Hematopoietic multipotent progenitor cell (in vitro differentiated cells): Measurements from ENCODE around the gene SLC25A42. TPM values are rescaled to one million over a fixed set of nuclear protein-coding genes. Genes with fewer than 3 reads are reported as not detected.
"Not testable (repeated sequence)": the region's sequence is repeated elsewhere in the genome, so short reads cannot be mapped to it uniquely, and the experiment has no call there.

Source experiments
- DNase-seq, 3 donors: peaks; one replicate each; pipeline ENCODE4 v3.0.0-alpha.2; 2011 to 2015; ENCODE audit warnings: low read depth in 2 of 3, low spot score in 2 of 3
- total RNA-seq: library from RNA; depleted of rRNA; stranded (reverse); fragments of >200 nt; gene quantifications from one replicate; pipeline ENCODE4 v1.2.3, GENCODE V29; 2012

Gene SLC25A42, protein sequence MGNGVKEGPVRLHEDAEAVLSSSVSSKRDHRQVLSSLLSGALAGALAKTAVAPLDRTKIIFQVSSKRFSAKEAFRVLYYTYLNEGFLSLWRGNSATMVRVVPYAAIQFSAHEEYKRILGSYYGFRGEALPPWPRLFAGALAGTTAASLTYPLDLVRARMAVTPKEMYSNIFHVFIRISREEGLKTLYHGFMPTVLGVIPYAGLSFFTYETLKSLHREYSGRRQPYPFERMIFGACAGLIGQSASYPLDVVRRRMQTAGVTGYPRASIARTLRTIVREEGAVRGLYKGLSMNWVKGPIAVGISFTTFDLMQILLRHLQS
- 11.6 TPM for total RNA-seq

DNA sequence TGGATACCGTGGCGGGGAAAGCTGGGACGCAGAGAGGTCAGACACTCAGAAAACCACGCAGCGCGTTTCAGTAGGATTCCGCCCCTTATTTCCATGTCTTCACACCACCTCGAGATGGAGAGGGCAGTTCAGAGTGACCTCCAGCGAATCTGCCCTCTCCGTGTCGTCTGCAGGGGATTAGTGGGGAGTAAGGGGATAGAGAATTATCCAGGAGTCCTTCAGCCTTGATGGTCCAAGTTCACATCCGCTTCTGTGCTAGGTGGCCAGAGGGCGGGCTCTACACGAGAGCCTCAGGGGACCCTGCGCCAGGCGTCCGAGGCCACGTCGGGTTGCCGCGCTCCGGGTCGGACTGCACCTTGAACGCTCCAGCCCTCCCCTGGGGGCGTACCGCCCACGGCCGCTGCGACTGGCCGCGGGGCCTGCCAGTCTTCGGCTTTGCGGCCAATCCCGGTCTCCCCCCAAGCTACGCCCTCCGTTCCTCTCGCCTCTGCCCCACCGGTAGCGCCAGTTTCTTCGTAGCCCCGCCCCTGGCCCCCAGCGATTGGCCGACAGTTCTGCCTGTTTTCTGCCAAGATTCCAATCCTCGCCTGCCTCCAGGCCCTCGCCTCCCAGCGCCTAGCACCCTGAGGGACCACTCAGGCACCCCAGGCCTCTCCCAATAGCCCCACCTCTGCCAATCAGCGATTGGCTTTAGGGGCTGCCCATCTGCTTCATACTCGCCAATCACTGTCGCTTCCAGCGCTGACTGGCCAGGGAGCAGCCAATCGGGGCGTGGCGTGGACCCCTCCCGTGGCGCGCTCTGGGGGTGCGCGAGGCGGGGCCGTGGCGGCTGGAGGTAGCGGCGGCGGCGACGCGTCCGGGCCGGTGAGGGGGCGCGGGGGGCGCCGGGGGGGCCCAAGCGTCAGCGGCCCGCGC lies at the start of gene SLC25A42:
SLC25A42 (plus strand) TSS at position 812 of the 915 bp plus-strand sequence. CDS start 32,131 bp downstream, outside the sequence.
- peak; percentile 95 to 100 (median 100) for DNase-seq

DNA sequence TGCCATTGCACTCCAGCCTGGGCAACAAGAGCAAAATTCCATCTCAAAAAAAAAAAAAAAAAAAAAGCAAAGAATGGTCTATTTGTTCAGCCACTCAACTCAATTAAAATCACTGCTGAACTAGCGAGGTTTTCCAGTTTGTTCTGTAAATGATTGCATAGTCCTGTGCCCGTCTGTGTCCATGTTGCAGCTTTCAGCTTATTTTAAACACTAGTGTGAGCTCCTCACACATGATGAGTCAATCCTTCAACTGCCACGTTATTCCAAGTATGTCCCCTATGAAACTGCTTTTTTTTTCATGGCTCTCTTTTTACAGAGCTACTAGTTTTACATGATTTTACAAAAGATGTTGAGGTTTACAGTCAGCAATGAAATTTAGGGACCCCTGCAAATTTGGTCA lies 42.7 kb upstream of the SLC25A42 start:
- no peak for DNase-seq

DNA sequence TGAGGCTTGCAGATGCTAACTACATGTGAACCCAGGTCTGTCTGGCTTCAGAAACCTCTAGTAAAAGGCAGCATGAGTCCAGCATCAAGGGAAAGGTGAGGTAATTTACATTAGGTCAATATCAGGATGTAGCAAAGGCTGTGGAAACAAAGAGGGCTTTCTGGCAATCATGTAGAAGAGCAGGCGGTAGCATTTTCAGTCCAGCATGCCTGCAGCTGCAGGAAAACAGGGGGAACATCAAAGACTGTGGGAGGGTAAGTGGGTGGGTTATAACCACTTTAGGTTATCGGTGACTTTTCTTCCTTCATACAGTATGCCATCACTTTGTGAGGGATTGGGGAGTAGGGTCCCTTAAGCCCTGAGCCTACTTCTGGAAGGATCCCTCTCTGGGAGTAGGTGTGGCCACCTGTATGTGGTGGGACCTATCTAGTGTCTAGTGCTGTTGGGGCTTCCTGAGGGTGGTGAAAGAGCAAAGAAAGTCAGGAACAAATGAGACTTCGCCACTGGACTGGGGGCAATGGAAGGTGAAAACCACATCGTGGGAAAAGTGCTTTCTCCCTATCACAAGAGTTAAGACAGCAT lies 41.3 kb upstream of the SLC25A42 start:
- no peak for DNase-seq

DNA sequence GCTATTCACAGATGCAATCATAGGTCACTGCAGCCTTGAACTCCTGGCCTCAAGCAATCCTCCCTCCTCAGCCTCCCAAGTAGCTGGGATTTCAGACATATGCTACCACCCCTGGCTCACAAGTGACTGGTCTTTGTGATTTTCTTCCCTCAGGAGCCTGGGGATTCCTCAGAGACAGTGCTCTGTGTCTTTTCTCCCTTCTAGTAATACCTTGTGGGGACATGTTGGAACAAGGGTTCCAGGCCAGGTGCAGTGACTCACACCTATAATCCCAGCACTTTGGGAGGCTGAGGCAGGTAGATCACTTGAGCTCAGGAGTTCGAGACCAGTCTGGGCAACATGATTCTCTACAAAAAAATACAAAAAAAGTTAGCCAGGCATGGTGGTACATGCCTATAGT lies 40.4 kb upstream of the SLC25A42 start:
- DNase-seq = not testable (repeated sequence)

DNA sequence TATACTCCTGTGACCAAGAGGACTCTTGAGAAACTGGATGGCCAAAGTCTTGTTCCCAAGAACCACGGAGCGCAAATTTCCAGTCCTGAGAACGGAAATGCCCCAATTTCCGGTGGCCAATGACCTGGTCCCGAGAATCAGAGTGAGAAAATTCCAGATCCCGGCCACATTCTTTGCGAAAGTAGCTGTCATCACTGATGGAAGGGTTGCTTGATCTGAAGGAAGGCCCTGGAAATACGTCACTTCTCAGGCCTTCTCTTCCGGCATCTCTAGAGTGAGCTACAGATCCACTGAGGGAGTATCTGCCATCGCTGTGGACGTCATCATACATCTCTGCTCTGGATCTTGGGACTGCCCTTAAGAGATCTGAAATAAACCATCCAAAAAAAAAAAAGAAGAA lies 37.9 kb upstream of the SLC25A42 start:
- DNase-seq = no peak

DNA sequence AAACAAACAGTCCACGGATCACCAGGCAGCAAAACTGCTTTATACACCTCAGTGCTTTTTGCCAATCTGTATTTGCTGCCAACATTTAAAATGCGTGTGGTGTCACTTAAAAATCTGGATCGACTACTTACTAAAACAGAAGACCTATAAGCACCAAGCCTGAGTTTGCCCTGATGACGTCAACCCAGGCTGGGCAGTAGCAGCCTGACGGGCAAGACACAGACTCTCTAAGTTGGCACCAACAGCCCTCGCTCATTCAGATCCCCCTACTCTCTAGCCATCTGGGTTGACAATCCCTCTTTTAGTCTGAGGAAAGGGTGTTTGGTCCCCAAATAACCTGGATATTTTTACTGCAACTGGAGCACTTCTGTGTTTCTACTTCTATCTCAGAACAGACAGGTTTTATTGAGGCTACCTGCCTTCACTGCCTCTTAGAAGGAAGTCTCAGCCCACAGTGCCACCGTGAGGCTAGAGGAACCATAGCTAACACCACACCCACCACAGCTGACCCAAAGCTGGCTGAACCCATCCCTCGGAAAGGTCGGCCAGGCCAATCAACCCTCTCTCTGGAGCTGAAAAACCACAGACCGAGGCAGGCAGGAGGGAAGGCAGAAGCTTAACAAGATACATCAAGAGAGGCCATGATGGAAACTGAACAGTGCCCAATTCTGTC lies 37.4 kb upstream of the SLC25A42 start:
- peak in 2 of 3 donors; percentile 9 to 36 for DNase-seq

DNA sequence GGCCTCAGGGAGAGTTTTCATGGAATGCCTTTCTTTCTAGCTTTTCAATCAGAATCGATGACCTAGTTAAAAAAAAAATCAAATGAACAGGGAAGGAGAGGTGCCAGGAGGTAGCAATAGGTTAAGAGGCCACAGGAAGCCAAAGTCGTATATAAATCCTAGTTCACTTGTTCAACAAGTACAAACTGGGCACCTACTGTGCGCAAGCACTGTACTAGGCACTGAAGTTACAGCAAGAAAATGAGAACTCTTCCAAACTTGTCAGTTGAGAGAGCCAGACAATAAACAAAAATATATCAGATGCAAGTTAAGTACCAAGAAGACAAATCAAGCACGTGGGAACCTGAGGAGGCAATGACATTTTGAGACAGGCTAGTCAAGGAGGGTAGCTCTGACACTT lies 36.6 kb upstream of the SLC25A42 start:
- no peak for DNase-seq

DNA sequence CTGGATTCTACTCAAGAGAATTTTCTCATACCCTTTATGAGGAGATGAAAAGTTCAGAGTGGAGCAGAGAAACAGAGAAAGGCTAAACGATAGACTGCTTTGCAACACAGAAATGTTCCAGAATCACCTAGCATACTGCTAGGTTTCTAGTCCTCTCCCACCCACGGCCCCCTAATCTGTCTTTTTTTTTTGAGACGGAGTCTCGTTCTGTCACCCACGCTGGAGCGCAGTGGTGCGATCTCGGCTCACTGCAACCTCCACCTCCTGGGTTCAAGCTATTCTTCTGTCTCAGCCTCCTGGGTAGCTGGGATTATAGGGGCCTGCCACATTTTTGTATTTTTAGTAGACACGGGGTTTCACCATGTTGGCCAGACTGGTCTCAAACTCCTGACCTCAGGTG lies 35.3 kb upstream of the SLC25A42 start:
- no peak for DNase-seq

DNA sequence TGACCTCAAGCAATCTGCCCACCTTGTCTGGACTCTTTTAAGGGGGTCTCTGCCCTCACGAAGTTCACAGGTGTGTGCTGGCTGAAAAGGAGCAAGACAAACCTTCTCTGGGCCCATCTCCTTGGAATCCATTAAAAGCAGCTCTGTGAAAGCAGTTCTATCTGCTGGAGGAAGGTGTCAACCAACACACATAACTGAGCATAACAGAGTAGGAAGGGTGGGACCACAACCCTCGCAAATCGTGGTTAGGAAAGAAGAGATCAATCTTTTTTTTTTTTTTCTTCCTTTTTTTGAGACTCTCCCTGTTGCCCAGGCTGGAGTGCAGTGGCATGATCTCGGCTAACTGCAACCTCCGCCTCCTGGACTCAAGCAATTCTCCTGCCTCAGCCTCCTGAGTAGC lies 31.9 kb upstream of the SLC25A42 start:
- DNase-seq = peak in 2 of 3 donors; percentile 7 to 18

DNA sequence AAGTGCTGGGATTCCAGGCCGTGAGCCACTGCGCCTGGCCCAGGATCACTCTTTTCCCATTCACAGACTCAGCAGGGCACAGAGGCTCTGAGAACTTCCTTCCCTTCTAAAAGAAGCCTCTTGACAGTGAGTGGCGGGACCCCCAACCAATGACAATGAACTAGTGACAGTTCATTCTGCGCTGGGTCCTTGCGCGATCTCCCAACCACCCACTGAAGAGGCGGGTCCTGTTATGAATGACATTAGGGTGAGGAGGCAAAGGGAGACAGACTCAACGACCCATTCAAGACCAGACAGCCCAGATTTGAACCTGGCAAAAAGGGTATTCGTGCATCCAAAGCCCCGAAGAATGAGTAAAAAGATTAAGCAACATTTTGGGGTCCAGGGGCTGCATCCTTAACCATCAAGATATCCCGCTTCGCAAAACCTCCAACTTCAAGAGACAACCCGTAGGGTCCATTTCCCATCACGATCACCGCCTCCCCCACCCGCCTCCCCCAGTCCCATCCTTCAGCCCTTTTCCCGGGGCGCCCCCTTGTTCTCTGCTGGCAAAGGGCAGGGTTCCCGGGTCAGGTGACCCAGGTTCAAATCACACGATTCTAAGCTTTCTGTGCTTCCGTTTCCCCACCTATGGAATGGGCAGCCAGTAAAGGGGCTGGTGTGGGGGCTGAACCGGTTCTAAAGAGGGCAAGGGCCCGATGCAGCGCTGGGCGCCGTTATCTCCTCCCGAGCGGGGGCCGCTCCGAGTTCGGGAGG lies 31.2 kb upstream of the SLC25A42 start:
- peak in 2 of 3 donors; percentile 88 to 97 for DNase-seq

DNA sequence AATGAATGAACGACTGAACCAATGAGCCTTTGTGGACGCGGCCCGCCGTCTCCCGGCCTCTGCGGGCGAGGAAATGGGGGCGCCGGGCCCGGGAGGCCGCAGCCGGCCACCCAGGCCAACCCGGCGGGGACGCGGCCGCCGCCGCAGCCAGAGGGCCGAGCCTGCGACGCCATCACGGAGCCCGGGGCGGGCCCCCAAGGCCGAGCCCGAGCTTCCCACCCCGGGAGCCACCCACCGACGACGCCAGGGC lies 30.7 kb upstream of the SLC25A42 start:
- DNase-seq = no peak

DNA sequence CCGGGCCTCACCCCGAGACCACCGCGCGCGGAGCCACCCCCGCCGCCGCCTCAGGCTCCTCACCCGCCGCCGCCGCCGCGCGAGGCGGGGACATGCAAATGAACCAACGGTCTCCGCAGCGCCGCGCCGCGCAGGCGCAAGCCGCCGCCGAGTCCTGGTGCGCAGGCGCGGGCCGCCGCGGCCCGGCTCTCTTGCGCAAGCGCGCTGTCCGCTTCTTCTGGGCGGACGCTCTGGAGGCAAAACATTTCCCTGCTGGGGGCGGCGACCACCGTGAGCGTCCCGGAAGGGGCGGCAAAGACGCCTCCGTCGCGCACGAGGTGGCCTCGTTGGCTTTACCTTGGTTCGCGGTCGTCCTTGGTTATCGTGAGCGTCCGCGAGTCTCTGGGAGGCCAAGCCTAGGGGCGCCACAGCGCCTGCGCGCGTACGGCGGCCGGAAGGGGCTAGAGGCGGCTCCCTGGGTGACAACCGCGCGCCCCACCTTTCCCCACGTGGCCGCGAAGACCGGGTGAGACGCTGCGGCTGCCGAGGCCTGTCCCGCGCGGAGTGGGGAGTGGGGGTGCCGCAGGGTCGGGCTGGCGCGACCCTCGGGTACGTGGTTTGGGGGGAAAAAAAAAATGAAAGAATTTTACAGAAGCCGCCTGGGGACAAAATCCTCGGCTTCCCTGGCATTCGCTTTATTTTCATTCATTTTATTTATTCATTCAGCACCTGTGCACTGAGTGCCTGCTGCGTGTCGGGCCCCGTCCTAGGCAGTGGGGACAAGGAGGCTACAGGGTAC lies 30.2 kb upstream of the SLC25A42 start, which contains the start of the genes ARMC6 and SUGP2:
ARMC6 (plus strand) TSS at position 178 of the 778 bp plus-strand sequence. CDS start 607 bp downstream, outside the sequence.
SUGP2 (minus strand) TSS at position 92 of the 778 bp plus-strand sequence. CDS start 2,446 bp downstream, outside the sequence.
- peak; percentile 92 to 96 (median 93) for DNase-seq

DNA sequence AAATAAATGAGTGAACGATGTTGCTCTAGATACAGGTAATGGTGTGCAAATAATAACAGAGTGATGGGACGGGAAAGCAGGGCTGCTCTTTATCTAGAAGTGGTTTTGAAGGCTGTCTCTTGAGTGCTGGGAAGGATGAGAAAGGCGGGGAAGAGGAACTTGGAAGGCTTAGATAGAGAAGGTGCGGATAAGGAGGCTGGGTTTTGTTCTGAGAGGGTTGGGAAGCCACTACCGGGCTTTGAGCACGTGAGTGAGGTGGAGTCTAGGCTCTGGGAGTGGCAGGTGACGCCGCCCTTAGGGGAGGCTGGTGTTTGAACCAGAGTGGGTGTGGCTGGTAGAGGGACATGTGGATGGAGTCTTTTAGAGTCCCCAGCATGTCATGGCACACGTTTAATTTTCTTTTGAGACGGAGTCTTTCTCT lies 29.6 kb upstream of the SLC25A42 start:
- DNase-seq = peak in 2 of 3 donors; percentile 78 to 84

DNA sequence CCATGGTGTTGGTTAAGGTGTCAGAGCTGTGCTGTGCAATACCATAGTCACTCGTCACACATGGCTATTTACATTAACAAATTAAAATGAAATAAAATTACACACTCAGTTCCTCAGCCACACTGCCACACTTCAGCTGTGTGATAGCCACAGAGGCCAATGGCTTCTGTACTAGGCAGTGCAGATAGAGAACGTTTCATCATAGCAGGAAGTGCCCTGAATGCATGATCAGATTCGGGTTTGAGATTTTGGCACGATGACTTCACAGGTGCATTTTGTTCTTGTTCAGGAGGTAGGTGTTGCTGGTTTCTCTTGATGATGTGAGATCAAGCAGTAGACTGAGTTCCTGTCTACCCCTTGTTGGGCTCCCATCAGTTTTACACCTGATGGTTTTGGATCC lies 23.9 kb upstream of the SLC25A42 start:
- DNase-seq = no peak

DNA sequence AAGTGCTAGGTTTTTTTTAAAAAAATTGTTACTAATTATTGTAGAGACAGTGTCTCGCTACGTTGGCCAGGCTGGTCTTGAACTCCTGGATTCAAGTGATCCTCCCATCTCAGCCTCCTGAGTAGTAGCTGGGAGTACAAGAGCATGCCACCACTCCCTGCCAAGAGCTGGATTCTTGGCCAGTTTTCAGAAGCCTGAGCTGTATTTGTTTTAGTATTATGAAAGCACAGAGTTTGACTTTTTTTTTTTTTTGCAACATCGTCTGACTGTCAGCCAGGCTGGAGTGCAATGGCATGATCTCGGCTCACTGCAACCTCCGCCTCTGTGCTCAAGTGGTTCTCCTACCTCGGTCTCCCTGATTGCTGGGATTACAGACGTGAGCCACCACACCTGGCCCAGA lies 23.4 kb upstream of the SLC25A42 start:
- no peak for DNase-seq

DNA sequence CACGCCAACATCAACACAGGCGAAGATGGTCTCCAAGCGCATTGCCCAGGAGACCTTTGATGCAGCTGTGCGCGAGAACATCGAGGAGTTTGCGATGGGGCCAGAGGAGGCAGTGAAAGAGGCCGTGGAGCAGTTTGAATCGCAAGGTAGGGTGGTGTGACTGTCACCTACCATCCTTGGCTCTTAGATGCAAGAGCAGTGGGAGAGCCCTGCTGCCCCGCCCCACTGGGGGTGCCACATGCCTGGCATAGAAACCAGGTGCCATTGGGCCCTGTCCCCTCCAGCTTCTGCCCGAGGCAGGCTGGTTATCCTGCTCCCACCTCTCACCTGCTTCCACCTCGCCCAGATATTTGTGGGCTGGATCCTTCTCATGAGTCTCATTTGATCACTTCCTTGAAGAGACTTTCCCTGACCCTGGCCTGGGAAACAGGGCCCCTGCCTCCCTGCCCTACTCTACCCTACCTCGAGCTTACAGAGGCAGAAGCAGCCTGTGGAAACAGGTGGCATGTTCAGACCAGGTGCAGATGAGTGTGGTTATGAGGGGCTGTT lies 21.0 kb upstream of the SLC25A42 start:
- no peak for DNase-seq

DNA sequence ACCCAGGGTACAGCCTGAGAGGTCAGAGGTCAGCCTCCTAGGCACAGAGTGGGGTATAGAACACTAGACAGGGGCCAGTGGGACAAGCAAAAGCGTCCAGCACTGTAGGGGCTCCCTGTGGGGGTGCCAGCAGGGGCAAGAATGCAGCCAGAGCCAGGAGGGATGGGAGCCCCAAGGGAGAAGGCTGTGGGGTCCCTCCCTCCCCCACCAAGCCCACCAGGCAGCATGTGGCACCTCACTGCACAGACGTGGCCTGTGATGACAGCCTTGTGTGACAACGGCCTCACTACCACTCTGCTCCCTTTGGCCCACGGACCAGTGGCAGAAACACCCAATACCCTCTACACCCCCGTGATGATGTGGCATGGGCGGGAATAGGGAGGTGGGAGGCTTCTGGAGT lies 20.3 kb upstream of the SLC25A42 start:
- no peak for DNase-seq

DNA sequence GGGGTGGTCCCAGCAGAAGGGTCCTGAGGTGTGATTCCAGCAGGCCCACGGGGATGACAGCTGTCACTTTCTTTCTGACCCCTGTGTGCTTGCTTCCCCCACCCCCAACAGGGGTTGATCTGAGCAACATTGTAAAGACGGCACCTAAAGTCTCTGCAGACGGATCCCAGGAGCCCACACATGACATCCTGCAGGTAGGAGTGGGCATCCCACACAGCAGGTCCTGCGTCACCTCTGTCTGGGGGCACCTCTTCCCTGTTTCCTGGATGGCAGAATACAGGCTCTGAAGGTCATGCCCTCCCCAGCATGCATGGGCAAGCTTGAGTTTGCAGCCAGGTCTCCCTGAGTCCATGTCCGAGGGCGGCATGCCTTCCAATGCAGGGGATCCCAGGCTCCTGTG lies 19.9 kb upstream of the SLC25A42 start:
- DNase-seq = no peak

DNA sequence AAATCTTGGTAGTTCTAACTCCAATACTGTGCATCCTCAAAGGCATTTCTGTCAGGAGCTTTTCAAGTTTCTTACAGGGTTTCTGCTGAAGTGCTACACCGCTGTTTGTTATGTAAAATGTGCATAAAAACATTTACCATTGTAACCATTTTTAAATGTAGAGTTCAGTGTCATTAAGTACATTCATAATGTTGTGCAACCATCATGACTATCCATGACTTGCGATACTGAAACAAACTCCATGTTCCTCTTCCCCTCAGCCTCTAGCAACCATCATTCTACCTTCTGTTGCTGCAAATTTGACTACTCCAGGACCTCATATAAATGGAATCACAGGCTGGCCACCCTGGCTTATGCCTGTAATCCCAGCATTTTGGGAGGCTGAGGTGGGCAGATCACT lies 14.4 kb upstream of the SLC25A42 start:
- no peak for DNase-seq
